H1 (cell line): Measurements from ENCODE around the gene ZNF155. TPM values are rescaled to one million over a fixed set of nuclear protein-coding genes. Genes with fewer than 3 reads are reported as not detected.

Experiments
- CTCF ChIA-PET: fragments of 300-600 bp; sonication (Branson Sonifier 250); formaldehyde crosslinking; loops from one replicate; lab custom pipeline; 2021; ENCODE audit not compliant: partially characterized antibody; lab: Charles Lee
- POLR2A ChIA-PET: fragments of 300-600 bp; sonication (Branson Sonifier 250); formaldehyde crosslinking; loops from one replicate; lab custom pipeline; 2021; ENCODE audit warnings: inconsistent platforms; ENCODE audit not compliant: partially characterized antibody; lab: Charles Lee
- DNase-seq, 2 experiments: peaks; one replicate each; pipeline versions ENCODE4 v3.0.0 to v3.0.0-alpha.2; 2010 to 2022; ENCODE audit warnings: low spot score in 2 of 2, low read depth in 1 of 2, mixed read lengths in 1 of 2
- FAIRE-seq: peaks from 2 replicates; lab custom pipeline; 2011; peaks lifted over from hg19 to GRCh38; lab: Jason Lieb, UNC
- H2AFZ ChIP-seq: 2 replicates; pipeline ENCODE4 v1.8.1; 2012; ENCODE audit warnings: low read length, inconsistent platforms
- H2AK5ac ChIP-seq: 2 replicates; pipeline ENCODE4 v1.6.1; 2013; ENCODE audit warnings: low read depth, low read length
- H2BK120ac ChIP-seq: replicated peaks from 2 replicates; pipeline ENCODE3; 2013; ENCODE audit warnings: low read depth, low read length, inconsistent platforms
- H2BK12ac ChIP-seq: 2 replicates; pipeline ENCODE4 v1.6.1; 2013; ENCODE audit warnings: low read depth, low read length
- H2BK15ac ChIP-seq: 2 replicates; pipeline ENCODE4 v1.6.1; 2013; ENCODE audit warnings: low read length
- H2BK20ac ChIP-seq: 2 replicates; pipeline ENCODE4 v1.6.1; 2013; ENCODE audit warnings: low read length
- H2BK5ac ChIP-seq: 2 replicates; pipeline ENCODE4 v1.6.1; 2013; ENCODE audit warnings: low read depth, low read length
- H3K14ac ChIP-seq: 2 replicates; pipeline ENCODE4 v1.6.1; 2013; ENCODE audit warnings: inconsistent platforms; ENCODE audit not compliant: insufficient read length
- H3K18ac ChIP-seq: 2 replicates; pipeline ENCODE4 v1.6.1; 2013; ENCODE audit warnings: low read length; ENCODE audit errors: extremely low read depth
- H3K23ac ChIP-seq: 2 replicates; pipeline ENCODE4 v1.6.1; 2013; ENCODE audit warnings: inconsistent platforms; ENCODE audit not compliant: insufficient read length
- H3K23me2 ChIP-seq: 2 replicates; pipeline ENCODE4 v1.6.1; 2013; ENCODE audit warnings: low read depth, low read length
- H3K27ac ChIP-seq: 2 replicates; pipeline ENCODE4 v1.6.1; 2011; ENCODE audit warnings: low read depth, low read length, inconsistent platforms
- H3K27me3 ChIP-seq, 4 experiments: replicated peaks in 1 of 4; 1 replicate in 1 of 4; 2 replicates in 3 of 4; pipeline versions ENCODE4 v1.6.1 to v1.8.1; 2011 to 2013; ENCODE audit warnings: low read length in 3 of 4, mild to moderate bottlenecking in 3 of 4, inconsistent platforms in 2 of 4, mixed read lengths in 2 of 4, moderate library complexity in 1 of 4; ENCODE audit not compliant: control insufficient read depth in 3 of 4, insufficient read depth in 3 of 4; ENCODE audit errors: extremely low read depth in 1 of 4
- H3K36me3 ChIP-seq, 4 experiments: 2 replicates each; pipeline versions ENCODE4 v1.6.1 to v1.8.1; 2011 to 2013; ENCODE audit warnings: mild to moderate bottlenecking in 4 of 4, low read length in 3 of 4, moderate library complexity in 2 of 4, control low read depth in 1 of 4, inconsistent platforms in 1 of 4; ENCODE audit not compliant: insufficient read depth in 4 of 4, control insufficient read depth in 2 of 4
- H3K4ac ChIP-seq: replicated peaks from 2 replicates; pipeline ENCODE3; 2013; ENCODE audit warnings: low read length, low read depth, mixed read lengths, inconsistent platforms; ENCODE audit not compliant: insufficient read length
- H3K4me1 ChIP-seq, 4 experiments: replicated peaks in 1 of 4; 1 replicate in 1 of 4; 2 replicates in 3 of 4; pipeline versions ENCODE4 v1.6.1 to v1.8.1; 2011 to 2013; ENCODE audit warnings: low read length in 3 of 4, inconsistent platforms in 2 of 4, mixed read lengths in 1 of 4; ENCODE audit not compliant: insufficient read depth in 4 of 4, control insufficient read depth in 3 of 4
- H3K4me2 ChIP-seq, 2 experiments: 2 replicates each; pipeline versions ENCODE4 v1.6.1 to v1.8.1; 2011 to 2013; ENCODE audit warnings: low read depth in 2 of 2, low read length in 2 of 2, control low read depth in 1 of 2, inconsistent platforms in 1 of 2, mild to moderate bottlenecking in 1 of 2; ENCODE audit not compliant: insufficient read depth in 1 of 2
- H3K4me3 ChIP-seq, 4 experiments: fragments of 200-600, 300-600 bp in 1 of 4; sonication (generic), shearing (Covaris generic), sonication (Bioruptor Twin) in 1 of 4; 2 replicates each; pipeline versions ENCODE4 v1.5.1 to v1.8.1; 2011 to 2016; ENCODE audit warnings: low read length in 4 of 4, low read depth in 3 of 4, control low read depth in 2 of 4, inconsistent platforms in 2 of 4, mild to moderate bottlenecking in 2 of 4, mixed read lengths in 1 of 4, moderate library complexity in 1 of 4; ENCODE audit not compliant: insufficient read depth in 2 of 4; ENCODE audit errors: extremely low read depth in 1 of 4
- H3K56ac ChIP-seq: replicated peaks from 2 replicates; pipeline ENCODE3; 2013; ENCODE audit warnings: low read depth, mild to moderate bottlenecking, mixed read lengths, low read length, inconsistent platforms; ENCODE audit not compliant: insufficient read length
- H3K79me1 ChIP-seq: 2 replicates; pipeline ENCODE4 v1.6.1; 2013; ENCODE audit warnings: low read depth, low read length, control low read depth
- H3K79me2 ChIP-seq, 2 experiments: 2 replicates each; pipeline versions ENCODE4 v1.6.1 to v1.8.1; 2012 to 2013; ENCODE audit warnings: low read length in 2 of 2, mild to moderate bottlenecking in 2 of 2, inconsistent platforms in 1 of 2; ENCODE audit not compliant: insufficient read depth in 2 of 2, control insufficient read depth in 1 of 2
- H3K9ac ChIP-seq, 4 experiments: replicated peaks in 1 of 4; 1 replicate in 1 of 4; 2 replicates in 3 of 4; pipeline versions ENCODE4 v1.6.1 to v1.8.1; 2011 to 2013; ENCODE audit warnings: low read depth in 3 of 4, low read length in 3 of 4, control low read depth in 2 of 4, mild to moderate bottlenecking in 2 of 4, moderate library complexity in 2 of 4, inconsistent platforms in 1 of 4; ENCODE audit errors: extremely low read depth in 1 of 4
- H3K9me3 ChIP-seq, 2 experiments: 2 replicates each; pipeline versions ENCODE4 v1.6.1 to v1.8.1; 2012 to 2013; ENCODE audit warnings: mild to moderate bottlenecking in 2 of 2, moderate library complexity in 2 of 2, control low read depth in 1 of 2, inconsistent platforms in 1 of 2, low read depth in 1 of 2, low read length in 1 of 2, mixed read lengths in 1 of 2; ENCODE audit not compliant: insufficient read depth in 2 of 2
- H4K20me1 ChIP-seq, 2 experiments: replicated peaks in 1 of 2; 2 replicates each; pipeline versions ENCODE3 to v1.8.1; 2011 to 2013; ENCODE audit warnings: inconsistent platforms in 2 of 2, low read length in 2 of 2, mild to moderate bottlenecking in 1 of 2; ENCODE audit not compliant: insufficient read depth in 2 of 2, control insufficient read depth in 1 of 2
- H4K5ac ChIP-seq: 2 replicates; pipeline ENCODE4 v1.6.1; 2013; ENCODE audit warnings: low read length, low read depth, mixed read lengths, inconsistent platforms; ENCODE audit not compliant: insufficient read length
- H4K8ac ChIP-seq: 2 replicates; pipeline ENCODE4 v1.8.0; 2013; ENCODE audit warnings: mild to moderate bottlenecking, moderate library complexity, low read length, inconsistent platforms; ENCODE audit not compliant: insufficient read depth; ENCODE audit errors: extremely low read depth
- H4K91ac ChIP-seq: replicated peaks from 2 replicates; pipeline ENCODE3; 2013; ENCODE audit warnings: low read length, mixed read lengths, inconsistent platforms; ENCODE audit not compliant: insufficient read length
- EP300 ChIP-seq, 2 experiments: IDR thresholded peaks; 1 replicate in 1 of 2; 2 replicates in 1 of 2; pipeline ENCODE4 v1.6.1; 2011 to 2012; ENCODE audit warnings: low read depth in 2 of 2, low read length in 2 of 2, mild to moderate bottlenecking in 2 of 2, borderline replicate concordance in 1 of 2, inconsistent platforms in 1 of 2, moderate library complexity in 1 of 2
- GABPA ChIP-seq: IDR thresholded peaks from 2 replicates; pipeline ENCODE4 v1.6.1; 2011; ENCODE audit warnings: mild to moderate bottlenecking, low read length, moderate library complexity, borderline replicate concordance; ENCODE audit not compliant: insufficient read depth
- JUND ChIP-seq: IDR thresholded peaks from 2 replicates; pipeline ENCODE4 v1.6.1; 2011; ENCODE audit warnings: mild to moderate bottlenecking, improper control_type of control experiment, low read length
- KDM1A ChIP-seq: fragments of 200-600, 300-600 bp; sonication (generic); IDR thresholded peaks from 2 replicates; pipeline ENCODE4 v1.7.1; 2016; ENCODE audit warnings: mild to moderate bottlenecking, low read length, borderline replicate concordance
- MAFK ChIP-seq: IDR thresholded peaks from 2 replicates; pipeline ENCODE4 v1.6.1; 2012; ENCODE audit warnings: low read depth, mild to moderate bottlenecking, improper control_type of control experiment, low read length
- SIN3A ChIP-seq, 2 experiments: IDR thresholded peaks in 1 of 2; conservative IDR thresholded peaks in 1 of 2; 2 replicates each; pipeline ENCODE4 v1.6.1; 2011 to 2012; ENCODE audit warnings: low read length in 2 of 2, improper control_type of control experiment in 1 of 2, low read depth in 1 of 2, mild to moderate bottlenecking in 1 of 2
- SP2 ChIP-seq: IDR thresholded peaks from 2 replicates; pipeline ENCODE4 v1.6.1; 2012; ENCODE audit warnings: mild to moderate bottlenecking, low read length, inconsistent platforms
- TBP ChIP-seq: IDR thresholded peaks from 2 replicates; pipeline ENCODE4 v1.6.1; 2011; ENCODE audit warnings: low read depth, low read length, improper control_type of control experiment
- WGBS, 2 experiments: shearing (Covaris generic) in 1 of 2; methylation state at CpG; one replicate each; pipeline versions ENCODE4 v1.1.6 to v1.1.7; 2013 to 2015; ENCODE audit warnings: low lambda C conversion rate in 2 of 2, mixed read lengths in 2 of 2, inconsistent platforms in 1 of 2, low coverage in 1 of 2, missing lambda C conversion rate in 1 of 2; ENCODE audit not compliant: insufficient replicate concordance in 2 of 2, insufficient coverage in 1 of 2, insufficient read length in 1 of 2; ENCODE audit errors: extremely low coverage in 1 of 2, missing lambda C conversion rate in 1 of 2; 5-methylcytosine and 5-hydroxymethylcytosine counted together
- polyA plus RNA-seq, 7 experiments: library from polyadenylated mRNA; depleted of rRNA in 3 of 7; stranded (reverse) in 5 of 7; unstranded in 2 of 7; fragments of >200 nt in 5 of 7; fragments of 200-250 nt in 2 of 7; gene quantifications; 1 replicate in 5 of 7; 2 replicates in 1 of 7; 4 replicates in 1 of 7; pipeline versions ENCODE4 v1.2.1 to v1.2.3, GENCODE V29; 2011 to 2013; ENCODE audit warnings: missing spikeins in 2 of 7, mixed read lengths in 2 of 7
- total RNA-seq: library from RNA; stranded (reverse); fragmentation: NEBNext Ultra II Directional; extraction: Animal tissue kit (Norgen Biotek cat#: 25700); gene quantifications from 2 replicates; pipeline ENCODE4 v1.2.1, GENCODE V29; 2021

ZNF155 gene
- total and polyA plus RNA-seq, 2 of the 8 experiments (the other 6 are each of a cell fraction or from before 2014, with no cell fraction given) = 3.1 to 9.0 TPM

- H3K9me3 ChIP-seq = peaks cover 35 to 36% of the 10 kb centered on the region in 2 experiments
- no peak overlapping the region for H3K23ac ChIP-seq
- CTCF ChIA-PET = no interaction called here
- H3K4me1 ChIP-seq = peaks cover 0 to 3% (median 0%) of the 10 kb centered on the region in 4 experiments; a peak in 1 of 7 replicates
- FAIRE-seq (no peak), DNase-seq (no peak)
- no peaks in the 10 kb centered on the region for H3K79me1 ChIP-seq
- no peak overlapping the region for H3K18ac ChIP-seq
- peaks cover 2 to 39% (median 28%) of the 10 kb centered on the region in 4 experiments; a peak in 6 of 8 replicates for H3K36me3 ChIP-seq
- no peak overlapping the region for H3K56ac ChIP-seq
- H4K5ac ChIP-seq = no peak overlapping the region
- no peak overlapping the region for H3K4me2 ChIP-seq
- H2AK5ac ChIP-seq = no peak overlapping the region
- H2BK12ac ChIP-seq = no peak overlapping the region
- no peak overlapping the region for H4K8ac ChIP-seq
- H4K91ac ChIP-seq = no peak overlapping the region
- H2BK20ac ChIP-seq = no peak overlapping the region
- no peak overlapping the region for H3K27ac ChIP-seq
- 94% methylated on average over 6 of the region's 6 CpGs; no CpG with 5 or more reads in 1 of the 2 experiments for WGBS, 2 experiments
- H3K4me3 ChIP-seq = no peak overlapping the region
- H3K9ac ChIP-seq = no peak overlapping the region
- H3K27me3 ChIP-seq = no peaks in the 10 kb centered on the region
- H2AFZ ChIP-seq = no peak overlapping the region
- H2BK15ac ChIP-seq = no peak overlapping the region
- POLR2A ChIA-PET = no interaction called here
- H2BK120ac ChIP-seq = no peak overlapping the region
- H3K79me2 ChIP-seq = no peaks in the 10 kb centered on the region
- H3K4ac ChIP-seq = no peak overlapping the region
- no peak overlapping the region for H3K14ac ChIP-seq
- H4K20me1 ChIP-seq = no peaks in the 10 kb centered on the region
- no peak overlapping the region for H2BK5ac ChIP-seq
- H3K23me2 ChIP-seq = peaks cover 5% of the 10 kb centered on the region
- TF ChIP-seq SIN3A (conservative IDR thresholded peaks at IDR 0.05 in 1 of 2, IDR thresholded peaks at IDR 0.05 in 1 of 2; ENCODE audit: low read depth in 1 of 2, low read length in 2 of 2) (no peak), EP300 (IDR thresholded peaks at IDR 0.05; ENCODE audit: borderline replicate concordance in 1 of 2, low read depth in 2 of 2, low read length in 2 of 2) (no peak), MAFK (no peak), GABPA (no peak), SP2 (no peak), TBP (no peak), KDM1A (no peak), JUND (no peak)
Measured at GRCh38 chr19:44007473-44007872, 23.5 kb downstream of the ZNF155 start.
